ENCODE data around the gene KRT74.

Gene KRT74

DNA sequence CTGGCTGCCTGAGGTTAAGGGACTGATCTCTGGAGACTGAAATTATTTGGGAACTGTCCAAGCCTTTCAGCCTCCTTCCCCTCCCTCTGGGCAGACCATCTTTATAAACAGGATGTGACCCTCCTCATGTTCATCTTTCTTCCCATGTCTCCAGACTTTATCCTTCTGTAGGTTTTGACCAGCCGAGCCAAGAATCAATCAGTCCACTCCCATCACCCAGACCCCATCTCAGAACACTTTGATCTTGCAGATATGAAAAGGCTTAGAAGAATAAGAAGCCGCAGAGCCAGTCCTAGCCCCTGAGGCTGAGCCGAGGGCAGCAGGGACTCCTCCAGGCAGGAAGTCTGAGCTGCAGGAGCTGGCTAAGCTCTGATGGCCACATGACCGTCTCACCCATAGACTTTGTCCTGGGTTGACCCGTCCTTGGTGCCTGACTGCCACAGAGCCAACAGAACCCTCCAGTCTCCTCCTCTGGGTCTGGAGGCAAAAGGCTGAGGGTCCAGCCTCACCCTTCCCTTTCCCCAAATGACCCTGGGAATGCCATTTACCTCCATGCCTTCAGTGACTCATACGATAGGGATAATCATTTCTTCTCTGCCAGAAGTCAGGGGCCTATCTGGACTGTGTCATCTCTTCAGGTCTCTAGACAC is 22.3 kb downstream of the KRT74 start:
- Histone ChIP-seq H3K36me3 (replicated peaks in 1 of 2; ENCODE audit: control insufficient read depth in 2 of 2, insufficient read depth in 2 of 2, low read length in 2 of 2) (no peaks in the 10 kb centered on the region), H3K14ac (ENCODE audit: low read length) (no peak overlapping the region), H2BK5ac (ENCODE audit: low read length) (no peak overlapping the region), H3K4ac (ENCODE audit: low read length) (no peak overlapping the region), H3K27me3 (ENCODE audit: control insufficient read depth in 3 of 3, insufficient read depth in 3 of 3, low read depth in 1 of 3, low read length in 3 of 3) (peaks cover 0 to 5% (median 0%) of the 10 kb centered on the region in 3 experiments), H2BK120ac (ENCODE audit: low read depth, low read length) (no peak overlapping the region), H3K4me3 (ENCODE audit: low read length in 2 of 2) (no peak overlapping the region), H3K9me3 (replicated peaks in 1 of 2; ENCODE audit: control insufficient read depth in 2 of 2, insufficient read depth in 1 of 2, low read depth in 1 of 2, low read length in 2 of 2) (no peaks in the 10 kb centered on the region), H3K79me1 (ENCODE audit: low read depth, low read length) (no peaks in the 10 kb centered on the region), H3K9ac (ENCODE audit: low read depth, low read length, poor library complexity) (no peak overlapping the region), H3K4me2 (ENCODE audit: insufficient read depth, low read length, poor library complexity, severe bottlenecking) (no peak overlapping the region), H3K23ac (ENCODE audit: low read depth, low read length, poor library complexity) (no peak overlapping the region), H4K8ac (ENCODE audit: low read depth, low read length) (no peak overlapping the region), H2AK5ac (ENCODE audit: low read depth, low read length) (no peak overlapping the region), H3K27ac (replicated peaks; ENCODE audit: low read length) (no peak overlapping the region), H2BK12ac (ENCODE audit: low read length) (no peak overlapping the region), H2BK15ac (ENCODE audit: low read length) (no peak overlapping the region), H3K18ac (ENCODE audit: low read length) (peak overlapping the region; percentile 28), H3K4me1 (ENCODE audit: control insufficient read depth in 2 of 2, insufficient read depth in 1 of 2, low read depth in 1 of 2, low read length in 2 of 2) (no peaks in the 10 kb centered on the region), H2AFZ (ENCODE audit: low read length) (no peak overlapping the region), H4K91ac (ENCODE audit: low read depth, low read length, poor library complexity) (no peak overlapping the region)
- WGBS, 2 donors (ENCODE audit: extremely low coverage in 2 of 2, insufficient read length in 2 of 2, insufficient replicate concordance in 1 of 2), result no CpG with 5 or more reads among the region's 6 CpGs
- DNase-seq (ENCODE audit: low spot score), result no peak

DNA sequence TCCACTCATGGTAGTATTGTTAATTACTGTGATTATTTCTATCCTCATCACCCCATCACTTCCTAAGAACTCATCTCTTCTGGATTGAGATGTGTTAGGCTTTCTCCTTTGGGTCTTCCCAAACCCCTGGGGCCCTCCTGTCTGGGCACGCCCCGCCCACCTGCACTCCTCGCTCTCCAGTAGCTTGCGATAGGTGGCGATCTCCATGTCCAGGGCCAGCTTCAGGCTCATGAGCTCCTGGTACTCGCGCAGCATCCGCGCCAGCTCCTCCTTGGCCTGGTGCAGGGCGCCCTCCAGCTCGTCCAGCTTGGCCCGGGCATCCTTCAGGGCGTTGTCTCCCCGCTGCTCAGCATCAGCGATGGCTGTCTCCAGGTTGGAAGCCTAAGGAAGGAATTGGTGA is 27.5 kb downstream of the KRT74 start:
- H3K27ac ChIP-seq (replicated peaks; ENCODE audit: low read length), result no peak overlapping the region
- H3K27me3 ChIP-seq (ENCODE audit: control insufficient read depth in 3 of 3, insufficient read depth in 3 of 3, low read depth in 1 of 3, low read length in 3 of 3), result no peaks in the 10 kb centered on the region
- no peak overlapping the region for H3K18ac ChIP-seq (ENCODE audit: low read length)
- H4K91ac ChIP-seq (ENCODE audit: low read depth, low read length, poor library complexity), result no peak overlapping the region
- no peaks in the 10 kb centered on the region for H3K36me3 ChIP-seq (replicated peaks in 1 of 2; ENCODE audit: control insufficient read depth in 2 of 2, insufficient read depth in 2 of 2, low read length in 2 of 2)
- no peak overlapping the region for H3K4me3 ChIP-seq (ENCODE audit: low read length in 2 of 2)
- H2BK120ac ChIP-seq (ENCODE audit: low read depth, low read length), result no peak overlapping the region
- H2BK12ac ChIP-seq (ENCODE audit: low read length), result no peak overlapping the region
- no peak overlapping the region for H2BK5ac ChIP-seq (ENCODE audit: low read length)
- H3K4me2 ChIP-seq (ENCODE audit: insufficient read depth, low read length, poor library complexity, severe bottlenecking), result no peak overlapping the region
- DNase-seq (ENCODE audit: low spot score), result no peak
- no peak overlapping the region for H2AFZ ChIP-seq (ENCODE audit: low read length)
- no peak overlapping the region for H2AK5ac ChIP-seq (ENCODE audit: low read depth, low read length)
- no peaks in the 10 kb centered on the region for H3K4me1 ChIP-seq (ENCODE audit: control insufficient read depth in 2 of 2, insufficient read depth in 1 of 2, low read depth in 1 of 2, low read length in 2 of 2)
- no peak overlapping the region for H3K23ac ChIP-seq (ENCODE audit: low read depth, low read length, poor library complexity)
- H2BK15ac ChIP-seq (ENCODE audit: low read length), result no peak overlapping the region
- H3K4ac ChIP-seq (ENCODE audit: low read length), result no peak overlapping the region
- no peaks in the 10 kb centered on the region for H3K79me1 ChIP-seq (ENCODE audit: low read depth, low read length)
- no CpG with 5 or more reads among the region's 15 CpGs for WGBS, 2 donors (ENCODE audit: extremely low coverage in 2 of 2, insufficient read length in 2 of 2, insufficient replicate concordance in 1 of 2)
- no peak overlapping the region for H3K14ac ChIP-seq (ENCODE audit: low read length)
- H3K9me3 ChIP-seq (replicated peaks in 1 of 2; ENCODE audit: control insufficient read depth in 2 of 2, insufficient read depth in 1 of 2, low read depth in 1 of 2, low read length in 2 of 2), result no peaks in the 10 kb centered on the region
- H3K9ac ChIP-seq (ENCODE audit: low read depth, low read length, poor library complexity), result no peak overlapping the region
- H4K8ac ChIP-seq (ENCODE audit: low read depth, low read length), result no peak overlapping the region

DNA sequence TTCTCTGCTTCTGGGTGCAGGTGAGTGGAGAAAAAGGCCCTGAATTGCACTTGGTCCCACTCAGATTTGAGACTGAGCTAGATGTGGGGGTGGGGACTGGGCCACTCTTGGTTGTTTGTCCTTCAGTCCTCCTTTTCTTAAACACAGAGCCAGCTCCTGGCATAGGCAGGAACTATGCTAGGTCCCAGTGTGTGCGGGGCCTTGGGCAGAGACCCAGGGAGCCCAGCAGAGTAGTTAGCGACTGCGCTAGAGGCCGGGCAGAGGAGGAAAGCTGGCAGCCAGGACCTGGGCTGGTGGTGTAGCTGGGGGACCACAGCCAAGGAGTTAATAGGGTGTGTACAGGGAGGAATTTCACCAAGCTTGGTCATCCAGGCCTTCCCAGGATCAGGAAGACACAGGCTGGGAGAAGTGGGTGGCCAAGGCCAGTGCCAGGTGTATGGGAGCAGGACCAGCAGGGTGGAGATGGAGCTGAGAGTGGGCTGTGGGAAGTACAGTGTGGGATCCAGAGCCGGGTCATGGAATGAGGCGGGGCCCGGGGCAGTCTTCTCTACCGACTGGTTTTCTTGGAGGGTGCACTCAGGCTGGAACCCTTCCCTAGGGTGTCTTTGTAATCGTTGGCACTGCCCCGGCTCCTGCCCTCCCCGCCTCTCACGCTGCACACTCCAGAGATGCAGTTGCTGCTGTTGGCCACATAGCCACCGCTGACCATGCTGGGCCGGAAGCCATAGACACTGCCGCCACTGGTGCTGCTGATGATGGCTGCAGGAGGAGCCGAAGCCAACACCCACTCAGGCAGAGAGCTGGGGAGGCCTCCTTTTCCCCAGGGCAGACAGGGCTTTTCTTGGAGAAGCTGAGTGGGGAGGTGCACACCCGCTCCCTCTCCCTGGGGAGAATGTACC is 29.4 kb downstream of the KRT74 start:
- H3K4me3 ChIP-seq (ENCODE audit: low read length in 2 of 2), result no peak overlapping the region
- DNase-seq (ENCODE audit: low spot score), result no peak
- no peak overlapping the region for H3K27ac ChIP-seq (replicated peaks; ENCODE audit: low read length)
- no CpG with 5 or more reads among the region's 17 CpGs for WGBS, 2 donors (ENCODE audit: extremely low coverage in 2 of 2, insufficient read length in 2 of 2, insufficient replicate concordance in 1 of 2)
- no peak overlapping the region for H2BK120ac ChIP-seq (ENCODE audit: low read depth, low read length)
- no peak overlapping the region for H2AFZ ChIP-seq (ENCODE audit: low read length)
- H2AK5ac ChIP-seq (ENCODE audit: low read depth, low read length), result peak overlapping the region; percentile 29
- H2BK15ac ChIP-seq (ENCODE audit: low read length), result no peak overlapping the region
- no peak overlapping the region for H3K9ac ChIP-seq (ENCODE audit: low read depth, low read length, poor library complexity)
- no peaks in the 10 kb centered on the region for H3K36me3 ChIP-seq (replicated peaks in 1 of 2; ENCODE audit: control insufficient read depth in 2 of 2, insufficient read depth in 2 of 2, low read length in 2 of 2)
- no peak overlapping the region for H3K14ac ChIP-seq (ENCODE audit: low read length)
- H3K18ac ChIP-seq (ENCODE audit: low read length), result peak overlapping the region; percentile 9
- no peak overlapping the region for H4K8ac ChIP-seq (ENCODE audit: low read depth, low read length)
- no peaks in the 10 kb centered on the region for H3K79me1 ChIP-seq (ENCODE audit: low read depth, low read length)
- H3K4ac ChIP-seq (ENCODE audit: low read length), result no peak overlapping the region
- no peak overlapping the region for H2BK12ac ChIP-seq (ENCODE audit: low read length)
- no peak overlapping the region for H4K91ac ChIP-seq (ENCODE audit: low read depth, low read length, poor library complexity)
- H2BK5ac ChIP-seq (ENCODE audit: low read length), result no peak overlapping the region
- no peak overlapping the region for H3K23ac ChIP-seq (ENCODE audit: low read depth, low read length, poor library complexity)
- no peaks in the 10 kb centered on the region for H3K4me1 ChIP-seq (ENCODE audit: control insufficient read depth in 2 of 2, insufficient read depth in 1 of 2, low read depth in 1 of 2, low read length in 2 of 2)
- H3K4me2 ChIP-seq (ENCODE audit: insufficient read depth, low read length, poor library complexity, severe bottlenecking), result no peak overlapping the region
- no peaks in the 10 kb centered on the region for H3K9me3 ChIP-seq (replicated peaks in 1 of 2; ENCODE audit: control insufficient read depth in 2 of 2, insufficient read depth in 1 of 2, low read depth in 1 of 2, low read length in 2 of 2)
- H3K27me3 ChIP-seq (ENCODE audit: control insufficient read depth in 3 of 3, insufficient read depth in 3 of 3, low read depth in 1 of 3, low read length in 3 of 3), result no peaks in the 10 kb centered on the region

DNA sequence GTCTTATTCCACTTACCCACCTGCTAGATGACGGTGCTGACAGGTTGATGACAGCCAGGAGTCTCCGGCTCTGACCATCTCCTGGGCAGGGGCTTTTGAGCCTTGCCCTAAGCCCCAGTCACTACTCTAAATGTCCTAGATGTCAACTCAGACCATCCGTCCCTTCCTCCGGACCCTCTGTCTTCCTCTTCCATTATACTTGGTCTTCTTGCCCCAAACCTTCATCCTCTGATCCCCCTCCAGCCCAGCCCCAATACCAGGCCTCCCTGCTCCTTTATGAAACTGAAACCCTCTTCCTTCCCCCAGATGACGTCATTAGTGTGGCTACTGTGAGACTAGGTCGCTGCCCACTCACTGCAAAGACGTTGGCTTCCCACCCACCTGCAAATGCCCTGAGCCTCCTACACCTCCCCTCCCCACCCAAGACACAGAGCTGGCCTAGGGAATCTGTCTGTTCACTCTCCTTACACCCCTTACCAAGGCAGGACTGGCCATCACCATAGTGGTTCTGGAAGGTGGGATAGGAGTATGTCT is 30.8 kb downstream of the KRT74 start:
- H2AK5ac ChIP-seq (ENCODE audit: low read depth, low read length), result no peak overlapping the region
- H3K27ac ChIP-seq (replicated peaks; ENCODE audit: low read length), result no peak overlapping the region
- H3K4me1 ChIP-seq (ENCODE audit: control insufficient read depth in 2 of 2, insufficient read depth in 1 of 2, low read depth in 1 of 2, low read length in 2 of 2), result no peaks in the 10 kb centered on the region
- no peak overlapping the region for H2AFZ ChIP-seq (ENCODE audit: low read length)
- no peaks in the 10 kb centered on the region for H3K27me3 ChIP-seq (ENCODE audit: control insufficient read depth in 3 of 3, insufficient read depth in 3 of 3, low read depth in 1 of 3, low read length in 3 of 3)
- peak overlapping the region in 1 of 2 donors; percentile 49 for H3K4me3 ChIP-seq (ENCODE audit: low read length in 2 of 2)
- no peak overlapping the region for H3K9ac ChIP-seq (ENCODE audit: low read depth, low read length, poor library complexity)
- H3K36me3 ChIP-seq (replicated peaks in 1 of 2; ENCODE audit: control insufficient read depth in 2 of 2, insufficient read depth in 2 of 2, low read length in 2 of 2), result no peaks in the 10 kb centered on the region
- no peak overlapping the region for H3K14ac ChIP-seq (ENCODE audit: low read length)
- H2BK12ac ChIP-seq (ENCODE audit: low read length), result no peak overlapping the region
- WGBS, 2 donors (ENCODE audit: extremely low coverage in 2 of 2, insufficient read length in 2 of 2, insufficient replicate concordance in 1 of 2), result no CpG with 5 or more reads among the region's 7 CpGs
- no peak overlapping the region for H3K4me2 ChIP-seq (ENCODE audit: insufficient read depth, low read length, poor library complexity, severe bottlenecking)
- H2BK5ac ChIP-seq (ENCODE audit: low read length), result no peak overlapping the region
- no peak overlapping the region for H2BK120ac ChIP-seq (ENCODE audit: low read depth, low read length)
- no peak overlapping the region for H4K91ac ChIP-seq (ENCODE audit: low read depth, low read length, poor library complexity)
- no peaks in the 10 kb centered on the region for H3K79me1 ChIP-seq (ENCODE audit: low read depth, low read length)
- H3K23ac ChIP-seq (ENCODE audit: low read depth, low read length, poor library complexity), result no peak overlapping the region
- H3K4ac ChIP-seq (ENCODE audit: low read length), result no peak overlapping the region
- H3K18ac ChIP-seq (ENCODE audit: low read length), result no peak overlapping the region
- no peaks in the 10 kb centered on the region for H3K9me3 ChIP-seq (replicated peaks in 1 of 2; ENCODE audit: control insufficient read depth in 2 of 2, insufficient read depth in 1 of 2, low read depth in 1 of 2, low read length in 2 of 2)
- H2BK15ac ChIP-seq (ENCODE audit: low read length), result no peak overlapping the region
- H4K8ac ChIP-seq (ENCODE audit: low read depth, low read length), result no peak overlapping the region
- DNase-seq (ENCODE audit: low spot score), result no peak
